NCI-H1105 (cell line): Measurements from ENCODE around the gene NCOA3.

ENCODE experiments used
- DNase-seq: peaks from one replicate; lab custom pipeline; 2025; lab: John Stamatoyannopoulos, UW

Gene NCOA3

GRCh38 chr20:47638851-47639250 is 137.2 kb downstream of the NCOA3 start:
- no peak for DNase-seq

GRCh38 chr20:47642118-47642517 is 140.4 kb downstream of the NCOA3 start:
- DNase-seq = no peak

GRCh38 chr20:47642624-47643023 is 140.9 kb downstream of the NCOA3 start:
- no peak for DNase-seq

- no peak for DNase-seq
These were observed 143.9 kb downstream of the NCOA3 start for GRCh38 chr20:47645632-47646031.

- DNase-seq = no peak
These were observed 146.3 kb downstream of the NCOA3 start for GRCh38 chr20:47647994-47648393.

- DNase-seq = no peak
These were observed 147.3 kb downstream of the NCOA3 start for GRCh38 chr20:47648943-47649342.

GRCh38 chr20:47652301-47652700 is 150.6 kb downstream of the NCOA3 start:
- no peak for DNase-seq

GRCh38 chr20:47652794-47653193 is 151.1 kb downstream of the NCOA3 start:
- no peak for DNase-seq

- DNase-seq = no peak
These were observed 152.2 kb downstream of the NCOA3 start for GRCh38 chr20:47653869-47654268.

GRCh38 chr20:47654370-47654769 is 152.7 kb downstream of the NCOA3 start:
- no peak for DNase-seq

- no peak for DNase-seq
These were observed 153.9 kb downstream of the NCOA3 start for GRCh38 chr20:47655635-47656034.

- no peak for DNase-seq
These were observed 154.6 kb downstream of the NCOA3 start for GRCh38 chr20:47656318-47656717.

- DNase-seq = no peak
These were observed 158.4 kb downstream of the NCOA3 start for GRCh38 chr20:47659904-47660601.

- no peak for DNase-seq
These were observed 158.9 kb downstream of the NCOA3 start for GRCh38 chr20:47660602-47660905.

GRCh38 chr20:47660983-47661700 is 159.5 kb downstream of the NCOA3 start:
- no peak for DNase-seq

GRCh38 chr20:47661714-47662113 is 160.0 kb downstream of the NCOA3 start:
- no peak for DNase-seq

GRCh38 chr20:47662483-47663353 is 161.0 kb downstream of the NCOA3 start:
- DNase-seq = no peak

- DNase-seq = peak; percentile 51
These were observed 161.8 kb downstream of the NCOA3 start for GRCh38 chr20:47663354-47664067.

GRCh38 chr20:47664068-47664437 is 162.4 kb downstream of the NCOA3 start:
- DNase-seq = no peak

GRCh38 chr20:47664744-47665143 is 163.1 kb downstream of the NCOA3 start:
- DNase-seq = no peak

- no peak for DNase-seq
These were observed 163.7 kb downstream of the NCOA3 start for GRCh38 chr20:47665221-47665991.

- DNase-seq = no peak
These were observed 164.6 kb downstream of the NCOA3 start for GRCh38 chr20:47666304-47666703.
